GM23248 (cell line): ENCODE results near the gene ANKRD28. TPM values are rescaled to one million over a fixed set of nuclear protein-coding genes. Genes with fewer than 3 reads are reported as not detected.
"Not testable (repeated sequence)": the region's sequence is repeated elsewhere in the genome, so short reads cannot be mapped to it uniquely, and the experiment has no call there.

Experiments used
- DNase-seq: peaks from one replicate; pipeline ENCODE4 v3.0.0-alpha.2; 2015
- H2AFZ ChIP-seq: fragments of 200-600 bp; sonication (generic); 2 replicates; pipeline ENCODE4 v1.6.1; 2016; ENCODE audit warnings: antibody characterized with exemption
- H3F3A ChIP-seq: fragments of 200-600 bp; sonication (generic); 2 replicates; pipeline ENCODE4 v1.6.1; 2016; ENCODE audit warnings: mild to moderate bottlenecking, antibody characterized with exemption, mixed run types; ENCODE audit not compliant: insufficient read depth
- H3K27ac ChIP-seq: fragments of 200-600 bp; sonication (generic); 2 replicates; pipeline ENCODE4 v1.5.1; 2016; ENCODE audit warnings: mild to moderate bottlenecking
- H3K27me3 ChIP-seq: fragments of 200-600 bp; sonication (generic); replicated peaks from 2 replicates; pipeline ENCODE4 v1.6.1; 2016; ENCODE audit warnings: mild to moderate bottlenecking; ENCODE audit not compliant: insufficient read depth
- H3K36me3 ChIP-seq: fragments of 200-600 bp; sonication (generic); 2 replicates; pipeline ENCODE4 v1.6.1; 2016; ENCODE audit warnings: low read depth, mild to moderate bottlenecking
- H3K4me1 ChIP-seq: fragments of 200-600 bp; sonication (generic); 2 replicates; pipeline ENCODE4 v1.6.1; 2016; ENCODE audit warnings: mild to moderate bottlenecking; ENCODE audit not compliant: insufficient read depth
- H3K4me2 ChIP-seq: fragments of 200-600 bp; sonication (generic); one replicate; pipeline ENCODE4 v1.6.1; 2016; ENCODE audit warnings: mild to moderate bottlenecking; ENCODE audit not compliant: unreplicated experiment
- H3K4me3 ChIP-seq: fragments of 200-600 bp; sonication (generic); 2 replicates; pipeline ENCODE4 v1.5.1; 2016; ENCODE audit warnings: mild to moderate bottlenecking
- H3K79me2 ChIP-seq: fragments of 200-600 bp; sonication (generic); 2 replicates; pipeline ENCODE4 v1.6.1; 2016; ENCODE audit warnings: mild to moderate bottlenecking; ENCODE audit not compliant: insufficient read depth
- H3K9ac ChIP-seq: fragments of 200-600 bp; sonication (generic); 2 replicates; pipeline ENCODE4 v1.6.1; 2016; ENCODE audit warnings: mild to moderate bottlenecking
- H3K9me2 ChIP-seq: fragments of 200-600 bp; sonication (generic); 2 replicates; pipeline ENCODE4 v1.6.1; 2016; ENCODE audit warnings: mixed run types, mild to moderate bottlenecking, moderate library complexity; ENCODE audit not compliant: insufficient read depth
- H3K9me3 ChIP-seq: fragments of 200-600 bp; sonication (generic); one replicate; pipeline ENCODE4 v1.6.1; 2017; ENCODE audit warnings: low read depth
- H4K20me1 ChIP-seq: fragments of 200-600 bp; sonication (generic); 2 replicates; pipeline ENCODE4 v1.6.0; 2016; ENCODE audit not compliant: insufficient read depth
- EZH2 ChIP-seq: fragments of 200-600 bp; sonication (generic); IDR thresholded peaks from 2 replicates; pipeline ENCODE4 v1.6.1; 2018; ENCODE audit warnings: antibody characterized with exemption, mild to moderate bottlenecking; ENCODE audit not compliant: insufficient read depth, poor library complexity, severe bottlenecking
- EZH2phosphoT487 ChIP-seq: fragments of 200-600 bp; sonication (generic); IDR thresholded peaks from 2 replicates; pipeline ENCODE4 v1.6.1; 2018; ENCODE audit warnings: antibody characterized with exemption, moderate library complexity, mild to moderate bottlenecking, low read depth; ENCODE audit not compliant: insufficient read depth
- WGBS, 2 experiments: methylation state at CpG; one replicate each; pipeline ENCODE4 v1.1.6; 2015 to 2017; ENCODE audit warnings: low lambda C conversion rate in 2 of 2, low coverage in 1 of 2; ENCODE audit errors: missing lambda C conversion rate in 2 of 2; 5-methylcytosine and 5-hydroxymethylcytosine counted together
- in situ Hi-C: fragments of 300-500 bp; cut with MboI; formaldehyde crosslinking; loops from 2 replicates; pipeline ENCODE4 v1.15.0; 2020
- polyA plus RNA-seq: library from polyadenylated mRNA; unstranded; fragments of >200 nt; fragmentation: Nextera tagmentation; extraction: Ambion mirVana; gene quantifications from 2 replicates; pipeline ENCODE4 v1.2.1, GENCODE V29; 2016
- total RNA-seq: library from RNA; depleted of rRNA; stranded (reverse); fragments of >200 nt; shearing (Covaris generic); gene quantifications from 2 replicates; pipeline ENCODE4 v1.2.3, GENCODE V29; 2014

Gene ANKRD28
- total and polyA plus RNA-seq, 2 experiments from 2014 or later = 23.1 to 55.6 TPM

GRCh38 chr3:15744176-15744575, 53.6 kb downstream of the ANKRD28 start:
- DNase-seq = no peak
- Histone ChIP-seq H3K4me2 (no peak overlapping the region), H3K9me2 (no peaks in the 10 kb centered on the region), H3K79me2 (peaks cover 42% of the 10 kb centered on the region), H3F3A (peaks cover 15% of the 10 kb centered on the region; the same call in 1 of the 2 replicates), H3K27me3 (no peaks in the 10 kb centered on the region), H2AFZ (no peak overlapping the region), H3K36me3 (peaks cover 37% of the 10 kb centered on the region), H4K20me1 (no peaks in the 10 kb centered on the region), H3K4me3 (no peak overlapping the region), H3K4me1 (no peaks in the 10 kb centered on the region), H3K9me3 (no peaks in the 10 kb centered on the region), H3K9ac (no peak overlapping the region), H3K27ac (no peak overlapping the region)
- in situ Hi-C loops = no loop called here
- TF ChIP-seq EZH2phosphoT487 = no peak
- TF ChIP-seq EZH2 = no peak
- WGBS, 2 experiments = 97 to 98% methylated on average over 6 of the region's 6 CpGs

GRCh38 chr3:15743587-15744009, 54.2 kb downstream of the ANKRD28 start:
- no peaks in the 10 kb centered on the region for H3K9me3 ChIP-seq
- H3K79me2 ChIP-seq = peaks cover 48% of the 10 kb centered on the region
- no peaks in the 10 kb centered on the region for H3K27me3 ChIP-seq
- H4K20me1 ChIP-seq = no peaks in the 10 kb centered on the region
- no peak overlapping the region for H3K27ac ChIP-seq
- in situ Hi-C loops = no loop called here
- no peak overlapping the region for H3K9ac ChIP-seq
- 97 to 98% methylated on average over 3 of the region's 3 CpGs for WGBS, 2 experiments
- no peak overlapping the region for H3K4me3 ChIP-seq
- peaks cover 15% of the 10 kb centered on the region; the same call in 1 of the 2 replicates for H3F3A ChIP-seq
- H3K9me2 ChIP-seq = no peaks in the 10 kb centered on the region
- H2AFZ ChIP-seq = no peak overlapping the region
- peaks cover 34% of the 10 kb centered on the region for H3K36me3 ChIP-seq
- H3K4me1 ChIP-seq = no peaks in the 10 kb centered on the region
- no peak overlapping the region for H3K4me2 ChIP-seq
- DNase-seq = no peak
- no peak for TF ChIP-seq EZH2phosphoT487
- TF ChIP-seq EZH2 = no peak

GRCh38 chr3:15742236-15742635, 55.5 kb downstream of the ANKRD28 start:
- H3K9ac ChIP-seq, H3K9me3 ChIP-seq, H3K4me2 ChIP-seq, H3K27me3 ChIP-seq, H3K27ac ChIP-seq, DNase-seq, H2AFZ ChIP-seq, H3K4me1 ChIP-seq, in situ Hi-C loops, H3K4me3 ChIP-seq, H4K20me1 ChIP-seq, H3K9me2 ChIP-seq: not testable (repeated sequence)
- Histone ChIP-seq H3K79me2 (peaks cover 54% of the 10 kb centered on the region), H3F3A (peaks cover 12% of the 10 kb centered on the region; the same call in 1 of the 2 replicates), H3K36me3 (peaks cover 23% of the 10 kb centered on the region)
- WGBS, 2 experiments = 100% methylated on average over 4 to 11 of the region's 26 CpGs

- H3K27me3 ChIP-seq, H3K4me2 ChIP-seq, H3F3A ChIP-seq, H3K27ac ChIP-seq, H3K9me3 ChIP-seq, H3K4me1 ChIP-seq, in situ Hi-C loops, DNase-seq, H4K20me1 ChIP-seq, H3K4me3 ChIP-seq, H3K9me2 ChIP-seq, H2AFZ ChIP-seq, H3K9ac ChIP-seq: not testable (repeated sequence)
- 93 to 95% methylated on average over 9 to 11 of the region's 11 CpGs for WGBS, 2 experiments
- Histone ChIP-seq H3K36me3 (peaks cover 32% of the 10 kb centered on the region), H3K79me2 (peaks cover 66% of the 10 kb centered on the region)
These were observed 59.2 kb downstream of the ANKRD28 start for GRCh38 chr3:15738616-15739005.

- no peak for DNase-seq
- TF ChIP-seq EZH2 = no peak
- TF ChIP-seq EZH2phosphoT487 = no peak
- peaks cover 5% of the 10 kb centered on the region; the same call in 1 of the 2 replicates for H3K4me1 ChIP-seq
- H3K9me2 ChIP-seq = no peaks in the 10 kb centered on the region
- no peak overlapping the region for H3K4me2 ChIP-seq
- no peaks in the 10 kb centered on the region for H3K9me3 ChIP-seq
- 97 to 100% methylated on average over 2 of the region's 2 CpGs for WGBS, 2 experiments
- H3K9ac ChIP-seq = no peak overlapping the region
- H3K79me2 ChIP-seq = peaks cover 21% of the 10 kb centered on the region; the same call in 1 of the 2 replicates
- H4K20me1 ChIP-seq = no peaks in the 10 kb centered on the region
- H3K27me3 ChIP-seq = no peaks in the 10 kb centered on the region
- peaks cover 41% of the 10 kb centered on the region for H3K36me3 ChIP-seq
- no peak overlapping the region for H3K27ac ChIP-seq
- H3K4me3 ChIP-seq = no peak overlapping the region
- in situ Hi-C loops = no loop called here
- peaks cover 9% of the 10 kb centered on the region; the same call in 1 of the 2 replicates for H3F3A ChIP-seq
- no peak overlapping the region for H2AFZ ChIP-seq
These were observed 66.8 kb downstream of the ANKRD28 start for GRCh38 chr3:15731024-15731423.
